ENCODE data around the gene DYRK3.
"Not testable (repeated sequence)": the region's sequence is repeated elsewhere in the genome, so short reads cannot be mapped to it uniquely, and the experiment has no call there.

DYRK3 gene

GRCh38 chr1:206635080-206635977 lies at the start of gene DYRK3:
TSS of gene DYRK3 (plus strand) at chr1:206635536. CDS start at chr1:206635704, 168 bp downstream.
- peak; percentile 85 for DNase-seq

- no peak for DNase-seq
Measured at GRCh38 chr1:206586501-206587445, 48.6 kb upstream of the DYRK3 start.

- no peak for DNase-seq
Measured at GRCh38 chr1:206587904-206588303, 47.4 kb upstream of the DYRK3 start.

GRCh38 chr1:206588492-206588891 lies 46.8 kb upstream of the DYRK3 start:
- no peak for DNase-seq

GRCh38 chr1:206589206-206589605 lies 46.1 kb upstream of the DYRK3 start:
- no peak for DNase-seq

GRCh38 chr1:206590025-206590758 lies 45.1 kb upstream of the DYRK3 start:
- no peak for DNase-seq

GRCh38 chr1:206591226-206591625 lies 44.1 kb upstream of the DYRK3 start:
- DNase-seq: no peak

- DNase-seq: no peak
Measured at GRCh38 chr1:206591696-206592095, 43.6 kb upstream of the DYRK3 start.

- DNase-seq: no peak
Measured at GRCh38 chr1:206593351-206593925, 41.9 kb upstream of the DYRK3 start.

- no peak for DNase-seq
Measured at GRCh38 chr1:206595581-206596318, 39.6 kb upstream of the DYRK3 start.

- no peak for DNase-seq
Measured at GRCh38 chr1:206596319-206596666, 39.0 kb upstream of the DYRK3 start.

- no peak for DNase-seq
Measured at GRCh38 chr1:206600527-206600926, 34.8 kb upstream of the DYRK3 start.

GRCh38 chr1:206604861-206605260 lies 30.5 kb upstream of the DYRK3 start:
- no peak for DNase-seq

GRCh38 chr1:206606867-206607266 lies 28.5 kb upstream of the DYRK3 start:
- DNase-seq: no peak

GRCh38 chr1:206608108-206608698 lies 27.1 kb upstream of the DYRK3 start:
- no peak for DNase-seq

GRCh38 chr1:206609229-206609991 lies 25.9 kb upstream of the DYRK3 start:
- DNase-seq: peak; percentile 21

- peak; percentile 43 for DNase-seq
Measured at GRCh38 chr1:206612129-206612876, 23.0 kb upstream of the DYRK3 start, which contains the start of gene EIF2D. TSS of gene EIF2D (minus strand) at chr1:206612465. CDS start at chr1:206612342, 123 bp downstream.

- not testable (repeated sequence) for DNase-seq
Measured at GRCh38 chr1:206626396-206626795, 8.9 kb upstream of the DYRK3 start.

GRCh38 chr1:206628916-206629315 lies 6.4 kb upstream of the DYRK3 start:
- DNase-seq: no peak

- peak; percentile 52 for DNase-seq
Measured at GRCh38 chr1:206631085-206631509, 4.2 kb upstream of the DYRK3 start.

Measured in GF-D8 (cell line).